GM19035 (cell line): ENCODE data around the gene TMUB1.

Source experiments
- ATAC-seq: cut with Tn5 transposase; IDR thresholded peaks from one replicate; pipeline ENCODE4 v1.9.1; 2021; ENCODE audit not compliant: unreplicated experiment

Gene TMUB1

GRCh38 chr7:151121380-151122170, 38.3 kb upstream of the TMUB1 start:
- ATAC-seq, result no peak

GRCh38 chr7:151120896-151121295, 37.6 kb upstream of the TMUB1 start:
- no peak for ATAC-seq

- no peak for ATAC-seq
Observed at GRCh38 chr7:151119902-151120301, 36.6 kb upstream of the TMUB1 start.

- no peak for ATAC-seq
Observed at GRCh38 chr7:151119055-151119415, 35.7 kb upstream of the TMUB1 start.

- no peak for ATAC-seq
Observed at GRCh38 chr7:151118108-151119054, 35.1 kb upstream of the TMUB1 start.

- no peak for ATAC-seq
Observed at GRCh38 chr7:151117565-151117964, 34.3 kb upstream of the TMUB1 start.

- ATAC-seq, result no peak
Observed at GRCh38 chr7:151116603-151117440, 33.5 kb upstream of the TMUB1 start.

- no peak for ATAC-seq
Observed at GRCh38 chr7:151115836-151116418, 32.6 kb upstream of the TMUB1 start.

GRCh38 chr7:151115121-151115835, 32.0 kb upstream of the TMUB1 start:
- no peak for ATAC-seq

- ATAC-seq, result no peak
Observed at GRCh38 chr7:151114151-151115090, 31.1 kb upstream of the TMUB1 start.

- ATAC-seq, result no peak
Observed at GRCh38 chr7:151113344-151114150, 30.3 kb upstream of the TMUB1 start.

- ATAC-seq, result peak; percentile 76
Observed at GRCh38 chr7:151110941-151111645, 27.8 kb upstream of the TMUB1 start.

GRCh38 chr7:151110236-151110940, 27.1 kb upstream of the TMUB1 start:
- no peak for ATAC-seq

GRCh38 chr7:151109094-151110048, 26.1 kb upstream of the TMUB1 start:
- ATAC-seq, result no peak

GRCh38 chr7:151107882-151108281, 24.6 kb upstream of the TMUB1 start:
- no peak for ATAC-seq
